NCI-H774 (cell line): ENCODE results near the gene ANO3.
"Not testable (repeated sequence)": the region's sequence is repeated elsewhere in the genome, so short reads cannot be mapped to it uniquely, and the experiment has no call there.

Source experiments
- DNase-seq: peaks from one replicate; lab custom pipeline; 2025; lab: John Stamatoyannopoulos, UW

The ANO3 gene

GRCh38 chr11:26331911-26332571 lies at the start of gene ANO3:
TSS of gene ANO3 (plus strand) at chr11:26332130. CDS start at chr11:26332276, 146 bp downstream.
- peak; percentile 77 for DNase-seq

GRCh38 chr11:26283852-26284408 lies 48.0 kb upstream of the ANO3 start:
- DNase-seq: no peak

GRCh38 chr11:26285608-26286007 lies 46.3 kb upstream of the ANO3 start:
- DNase-seq: no peak

- DNase-seq: no peak
These were observed 45.4 kb upstream of the ANO3 start for GRCh38 chr11:26286472-26287066.

GRCh38 chr11:26287067-26287518 lies 44.8 kb upstream of the ANO3 start:
- DNase-seq: no peak

- DNase-seq: peak; percentile 34
These were observed 34.5 kb upstream of the ANO3 start for GRCh38 chr11:26297189-26297975.

GRCh38 chr11:26316372-26316771 lies 15.6 kb upstream of the ANO3 start:
- DNase-seq: not testable (repeated sequence)

- peak; percentile 4 for DNase-seq
These were observed 12.0 kb upstream of the ANO3 start for GRCh38 chr11:26319906-26320305.

GRCh38 chr11:26321516-26321915 lies 10.4 kb upstream of the ANO3 start:
- no peak for DNase-seq

- no peak for DNase-seq
These were observed 9.4 kb upstream of the ANO3 start for GRCh38 chr11:26322335-26323067.

- no peak for DNase-seq
These were observed 8.1 kb upstream of the ANO3 start for GRCh38 chr11:26323837-26324236.

- DNase-seq: no peak
These were observed 7.7 kb upstream of the ANO3 start for GRCh38 chr11:26324270-26324669.

- DNase-seq: no peak
These were observed 5.0 kb upstream of the ANO3 start for GRCh38 chr11:26326793-26327400.

GRCh38 chr11:26329206-26329605 lies 2.7 kb upstream of the ANO3 start:
- DNase-seq: no peak

GRCh38 chr11:26330262-26330661 lies 1.7 kb upstream of the ANO3 start:
- DNase-seq: no peak

- DNase-seq: no peak
These were observed 614 bp downstream of the ANO3 start for GRCh38 chr11:26332572-26332915.

- no peak for DNase-seq
These were observed 2.0 kb downstream of the ANO3 start for GRCh38 chr11:26333906-26334305.

- no peak for DNase-seq
These were observed 4.0 kb downstream of the ANO3 start for GRCh38 chr11:26335903-26336302.

- no peak for DNase-seq
These were observed 12.7 kb downstream of the ANO3 start for GRCh38 chr11:26344647-26345046.

- DNase-seq: no peak
These were observed 16.8 kb downstream of the ANO3 start for GRCh38 chr11:26348776-26349175.

GRCh38 chr11:26350002-26350401 lies 18.1 kb downstream of the ANO3 start:
- DNase-seq: no peak

- DNase-seq: no peak
These were observed 21.1 kb downstream of the ANO3 start for GRCh38 chr11:26353010-26353409.
